Peyer's patch (tissue), 4 donors: Measurements from ENCODE around the gene TUBE1.

ENCODE experiments used
- CTCF ChIP-seq, 6 experiments: fragments of 450-650 bp in 4 of 6; fragments of 200-600 bp in 2 of 6; sonication (generic) in 1 of 6; IDR thresholded peaks; one replicate each; pipeline ENCODE4 v1.5.1; 2017 to 2019; ENCODE audit warnings: antibody characterized with exemption in 6 of 6, mild to moderate bottlenecking in 3 of 6, moderate library complexity in 1 of 6
- POLR2A ChIP-seq, 2 donors: fragments of 450-650 bp; IDR thresholded peaks; one replicate each; pipeline ENCODE4 v1.5.1; 2017; ENCODE audit warnings: antibody characterized with exemption in 2 of 2, mild to moderate bottlenecking in 2 of 2, moderate library complexity in 2 of 2

- TF ChIP-seq CTCF (IDR thresholded peaks at IDR 0.05) (no peak), POLR2A (IDR thresholded peaks at IDR 0.05) (no peak)
Measured at GRCh38 chr6:112116221-112116620, 28.9 kb upstream of the TUBE1 start.
